Measurements from ENCODE around the gene ITPKC. TPM values are rescaled to one million over a fixed set of nuclear protein-coding genes. Genes with fewer than 3 reads are reported as not detected.

The ITPKC gene
- total and polyA plus RNA-seq, 10 of the 15 experiments (the other 5 are each of a cell fraction or from before 2014, with no cell fraction given) = 0.03 to 6.4 (median 3.5) TPM

GRCh38 chr19:40682431-40682964 is 34.4 kb upstream of the ITPKC start (continued):
- TF ChIP-seq CREB1 (IDR thresholded peaks at IDR 0.05; ENCODE audit: low read depth) (no peak), POLR2AphosphoS5 (IDR thresholded peaks at IDR 0.05; ENCODE audit: low read length) (no peak)

- no peak overlapping the region for H2AFZ ChIP-seq (ENCODE audit: control insufficient read depth, low read depth, low read length)
- 73% methylated on average over 9 of the region's 9 CpGs for WGBS (ENCODE audit: insufficient coverage, insufficient replicate concordance, low lambda C conversion rate, missing lambda C conversion rate)
- SMC1A ChIA-PET (ENCODE audit: uncharacterized antibody, unreplicated experiment) = interaction anchor here (0.8 to 1.6 kb wide), 2 partner anchors 20 to 94 kb away, joined by 3 read pairs; no protein-coding TSS in a partner anchor
- intact Hi-C loops (cut with micrococcal nuclease; ENCODE audit: unreplicated experiment) = no loop called here
- FAIRE-seq = no peak
- BruUV-seq (replicated peaks) = no TSS peak
- no peak overlapping the region for H3K9ac ChIP-seq (ENCODE audit: control insufficient read depth, insufficient read depth, low read length)
- CTCF ChIA-PET = interaction anchor here (1.6 kb wide), 1 partner anchor 137 kb away, joined by 3 read pairs; no protein-coding TSS in a partner anchor
- H3K4me1 ChIP-seq (ENCODE audit: control insufficient read depth, insufficient read depth, low read length) = peaks cover 14% of the 10 kb centered on the region
- no peaks in the 10 kb centered on the region for H4K20me1 ChIP-seq (ENCODE audit: control insufficient read depth, insufficient read depth)
- no peaks in the 10 kb centered on the region for H3K79me2 ChIP-seq (ENCODE audit: control insufficient read depth, insufficient read depth, low read length)
- ATAC-seq = no peak
- RAD21 ChIA-PET (ENCODE audit: unreplicated experiment) = interaction anchor here (0.8 kb wide), 1 partner anchor 20 kb away, joined by 3 read pairs; no protein-coding TSS in a partner anchor
- no peaks in the 10 kb centered on the region for H3K36me3 ChIP-seq (ENCODE audit: control insufficient read depth in 2 of 2, insufficient read depth in 2 of 2, low read length in 1 of 2)
- POLR2A ChIA-PET = no interaction called here
- no peaks in the 10 kb centered on the region for H3K9me3 ChIP-seq (replicated peaks; ENCODE audit: control insufficient read depth, insufficient read depth, low read length)
- H3K4me2 ChIP-seq (ENCODE audit: control insufficient read depth, insufficient read depth) = no peak overlapping the region
- no peak overlapping the region for H3K4me3 ChIP-seq
- no peak for DNase-seq (ENCODE audit: low read depth, low spot score)
- in situ Hi-C loops (cut with MboI) = no loop called here
- TF ChIP-seq ESRRA (IDR thresholded peaks at IDR 0.05; ENCODE audit: low read length) (no peak), NR2C1 (IDR thresholded peaks at IDR 0.05) (no peak)
- H3K27me3 ChIP-seq (replicated peaks in 1 of 2; ENCODE audit: control insufficient read depth in 2 of 2, insufficient read depth in 2 of 2, low read length in 1 of 2) = no peaks in the 10 kb centered on the region
- no peak overlapping the region for H3K27ac ChIP-seq (ENCODE audit: control insufficient read depth, insufficient read depth)
These were observed 33.5 kb upstream of the ITPKC start for GRCh38 chr19:40683437-40683836.

- H3K9me3 ChIP-seq (replicated peaks; ENCODE audit: control insufficient read depth, insufficient read depth, low read length) = no peaks in the 10 kb centered on the region
- H3K27ac ChIP-seq (ENCODE audit: control insufficient read depth, insufficient read depth) = no peak overlapping the region
- no peak for ATAC-seq
- ChIA-PET CTCF (interaction anchor here (1.6 kb wide), 1 partner anchor 136 kb away, joined by 3 read pairs; no protein-coding TSS in a partner anchor), RAD21 (ENCODE audit: unreplicated experiment) (no interaction called here), SMC1A (ENCODE audit: uncharacterized antibody, unreplicated experiment) (interaction anchor here (1.6 kb wide), 1 partner anchor 93 kb away, joined by 3 read pairs; no protein-coding TSS in a partner anchor), POLR2A (interaction anchor here (0.8 kb wide), 1 partner anchor 71 kb away, joined by 4 read pairs; no protein-coding TSS in a partner anchor)
- no TSS peak for BruUV-seq (replicated peaks)
- no peaks in the 10 kb centered on the region for H3K27me3 ChIP-seq (replicated peaks in 1 of 2; ENCODE audit: control insufficient read depth in 2 of 2, insufficient read depth in 2 of 2, low read length in 1 of 2)
- H3K79me2 ChIP-seq (ENCODE audit: control insufficient read depth, insufficient read depth, low read length) = no peaks in the 10 kb centered on the region
- no peak for FAIRE-seq
- no peaks in the 10 kb centered on the region for H4K20me1 ChIP-seq (ENCODE audit: control insufficient read depth, insufficient read depth)
- in situ Hi-C loops (cut with MboI) (no loop called here), intact Hi-C loops (cut with micrococcal nuclease; ENCODE audit: unreplicated experiment) (no loop called here)
- WGBS (ENCODE audit: insufficient coverage, insufficient replicate concordance, low lambda C conversion rate, missing lambda C conversion rate) = 93% methylated on average over 25 of the region's 32 CpGs
- H3K4me2 ChIP-seq (ENCODE audit: control insufficient read depth, insufficient read depth) = no peak overlapping the region
- H3K36me3 ChIP-seq (ENCODE audit: control insufficient read depth in 2 of 2, insufficient read depth in 2 of 2, low read length in 1 of 2) = no peaks in the 10 kb centered on the region
- H3K4me3 ChIP-seq = no peak overlapping the region
- H2AFZ ChIP-seq (ENCODE audit: control insufficient read depth, low read depth, low read length) = no peak overlapping the region
- peaks cover 14% of the 10 kb centered on the region for H3K4me1 ChIP-seq (ENCODE audit: control insufficient read depth, insufficient read depth, low read length)
- no peak overlapping the region for H3K9ac ChIP-seq (ENCODE audit: control insufficient read depth, insufficient read depth, low read length)
- no peak for DNase-seq (ENCODE audit: low read depth, low spot score)
- TF ChIP-seq SMC3 (IDR thresholded peaks at IDR 0.05; ENCODE audit: borderline replicate concordance, low read length) (no peak), BHLHE40 (IDR thresholded peaks at IDR 0.05; ENCODE audit: borderline replicate concordance in 1 of 2, low read depth in 2 of 2, low read length in 1 of 2) (no peak), MYB (IDR thresholded peaks at IDR 0.05; ENCODE audit: borderline replicate concordance, low read depth, low read length) (no peak), STAT3 (IDR thresholded peaks at IDR 0.05; ENCODE audit: low read depth, low read length) (no peak), GABPA (IDR thresholded peaks at IDR 0.05; ENCODE audit: low read depth) (no peak), FOS (IDR thresholded peaks at IDR 0.05; ENCODE audit: borderline replicate concordance, extremely low read depth, insufficient read length) (no peak), IKZF1 (conservative IDR thresholded peaks at IDR 0.05) (no peak), POU2F2 (IDR thresholded peaks at IDR 0.05; ENCODE audit: borderline replicate concordance, low read depth, low read length) (no peak), NR2F1 (conservative IDR thresholded peaks at IDR 0.05) (no peak), SP1 (IDR thresholded peaks at IDR 0.05; ENCODE audit: low read depth, low read length) (no peak), CREM (IDR thresholded peaks at IDR 0.05; ENCODE audit: low read depth) (no peak), TCF12 (IDR thresholded peaks at IDR 0.05; ENCODE audit: low read depth, low read length) (no peak), FOXK2 (IDR thresholded peaks at IDR 0.05) (no peak), ZNF622 (IDR thresholded peaks at IDR 0.05) (no peak), EP300 (IDR thresholded peaks at IDR 0.05; ENCODE audit: borderline replicate concordance in 1 of 2, control insufficient read depth in 1 of 2, low read depth in 2 of 2, low read length in 2 of 2) (no peak), RUNX3 (IDR thresholded peaks at IDR 0.05; ENCODE audit: low read length) (no peak)
These were observed 32.6 kb upstream of the ITPKC start for GRCh38 chr19:40684280-40684679.

Measured in GM12878 (cell line).